HG02970 (cell line): Measurements from ENCODE around the gene LUC7L3.
A peak's percentile ranks its signal among the peaks of the same experiment; 100 is the strongest.
"Not testable (repeated sequence)": the region's sequence is repeated elsewhere in the genome, so short reads cannot be mapped to it uniquely, and the experiment has no call there.

Experiments used
- ATAC-seq: cut with Tn5 transposase; IDR thresholded peaks from one replicate; pipeline ENCODE4 v1.9.1; 2021; ENCODE audit warnings: mild to moderate bottlenecking, moderate library complexity, moderate number of reproducible peaks; ENCODE audit not compliant: unreplicated experiment, low FRiP score

The LUC7L3 gene

GRCh38 chr17:50708050-50709000 is 11.1 kb upstream of the LUC7L3 start:
- peak; percentile 5 for ATAC-seq

GRCh38 chr17:50709053-50709452 is 10.3 kb upstream of the LUC7L3 start:
- not testable (repeated sequence) for ATAC-seq

DNA sequence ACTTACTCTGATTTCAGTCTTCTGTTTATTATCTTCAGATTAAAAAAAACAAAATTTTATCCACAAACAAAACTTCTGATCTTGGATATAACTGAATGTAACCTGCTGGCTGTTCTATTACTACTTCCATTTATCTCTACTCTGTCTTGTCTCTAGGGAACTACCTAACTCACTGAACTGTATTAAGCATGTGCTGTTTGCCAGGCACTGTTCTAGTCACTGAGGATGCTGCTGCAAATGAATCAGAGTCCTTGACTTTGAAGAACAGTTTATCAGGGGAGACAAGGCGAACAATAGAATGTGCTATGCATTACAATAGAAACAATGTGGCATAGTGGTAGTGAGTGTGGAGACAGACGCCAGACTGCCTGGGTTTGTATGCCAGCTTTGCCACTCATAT is 9.4 kb upstream of the LUC7L3 start:
- no peak for ATAC-seq

GRCh38 chr17:50710650-50711049 is 8.8 kb upstream of the LUC7L3 start:
- ATAC-seq: no peak

GRCh38 chr17:50712641-50713040 is 6.8 kb upstream of the LUC7L3 start:
- ATAC-seq: no peak

GRCh38 chr17:50715471-50715870 is 3.9 kb upstream of the LUC7L3 start:
- no peak for ATAC-seq

GRCh38 chr17:50719924-50720794 is 756 bp downstream of the LUC7L3 start:
- ATAC-seq: no peak

DNA sequence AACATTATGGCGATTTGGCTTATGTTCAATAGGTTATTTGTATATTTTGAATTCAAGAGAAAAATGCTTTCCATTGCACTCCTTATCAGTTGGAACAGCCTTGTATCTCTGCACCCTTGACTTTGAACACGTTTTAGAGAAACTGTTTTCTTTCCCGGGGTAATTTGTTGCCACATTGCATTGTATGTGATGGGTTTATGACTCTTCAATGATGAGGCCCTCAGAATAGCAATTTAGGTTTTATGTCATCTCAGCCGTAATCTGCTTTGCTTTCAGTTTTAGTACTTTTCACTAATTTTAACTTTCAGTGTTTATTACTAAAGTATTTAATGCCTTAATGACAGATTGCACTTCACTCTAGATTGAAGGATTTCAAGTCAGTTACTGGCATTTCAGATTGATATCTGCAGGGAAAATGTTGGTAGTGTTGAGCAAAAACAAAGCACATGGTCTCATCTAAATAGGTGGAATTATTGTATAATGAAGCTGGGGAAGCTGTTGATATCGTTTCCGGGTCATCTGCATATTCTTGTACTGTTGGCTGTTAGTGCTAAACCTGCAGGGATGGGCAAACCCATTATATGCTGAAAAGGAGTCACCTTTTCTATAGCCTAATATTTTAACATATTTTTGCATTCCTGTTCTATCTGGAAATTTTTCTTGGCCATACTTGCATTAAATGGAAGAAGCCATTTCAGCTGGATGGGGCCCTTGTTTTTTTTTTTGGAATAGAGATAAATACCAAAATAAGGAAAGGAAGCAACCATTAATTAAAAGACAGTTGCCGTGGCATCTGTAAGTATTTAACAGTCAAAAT is 2.0 kb downstream of the LUC7L3 start:
- no peak for ATAC-seq

DNA sequence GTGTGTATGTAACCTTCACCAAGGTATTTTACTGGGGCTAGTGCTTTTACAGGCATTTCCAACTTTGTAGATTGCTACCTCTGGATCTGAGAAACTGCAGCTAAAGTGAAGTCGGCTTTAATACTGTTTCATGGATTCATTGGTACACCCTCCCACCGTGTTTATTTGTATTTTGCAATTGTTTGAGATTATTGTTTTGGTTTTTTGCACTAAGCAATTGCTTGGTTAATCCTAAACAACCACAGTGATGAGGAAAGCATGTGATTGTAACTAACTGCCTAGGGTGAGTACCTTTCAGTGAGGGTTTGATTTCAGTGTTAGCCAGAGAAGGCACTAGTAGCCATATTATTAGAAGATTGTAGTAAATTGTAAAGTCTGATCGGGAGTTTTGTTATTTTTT is 3.3 kb downstream of the LUC7L3 start:
- ATAC-seq: no peak

DNA sequence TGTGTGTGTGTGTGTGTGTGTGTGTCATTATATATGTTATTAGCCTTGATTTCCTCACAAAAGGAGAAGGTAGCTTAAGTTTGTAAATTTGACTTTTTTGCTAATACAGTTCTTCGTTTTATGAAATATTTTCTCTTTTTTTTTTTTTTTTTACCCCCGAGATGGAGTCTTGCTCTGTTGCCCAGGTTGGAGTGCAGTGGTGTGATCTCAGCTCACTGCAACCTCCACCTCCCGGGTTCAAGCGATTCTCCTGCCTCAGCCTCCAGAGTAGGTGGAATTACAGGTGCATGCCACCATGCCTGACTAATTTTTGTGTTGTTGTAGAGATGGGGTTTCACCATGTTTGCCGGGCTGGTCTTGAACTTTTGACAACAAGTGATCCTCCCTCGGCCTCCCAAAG is 5.2 kb downstream of the LUC7L3 start:
- ATAC-seq: not testable (repeated sequence)

GRCh38 chr17:50725769-50726655 is 6.6 kb downstream of the LUC7L3 start:
- no peak for ATAC-seq

GRCh38 chr17:50728112-50728429 is 8.7 kb downstream of the LUC7L3 start:
- no peak for ATAC-seq

- ATAC-seq: no peak
Observed at GRCh38 chr17:50728881-50729765, 9.7 kb downstream of the LUC7L3 start.

DNA sequence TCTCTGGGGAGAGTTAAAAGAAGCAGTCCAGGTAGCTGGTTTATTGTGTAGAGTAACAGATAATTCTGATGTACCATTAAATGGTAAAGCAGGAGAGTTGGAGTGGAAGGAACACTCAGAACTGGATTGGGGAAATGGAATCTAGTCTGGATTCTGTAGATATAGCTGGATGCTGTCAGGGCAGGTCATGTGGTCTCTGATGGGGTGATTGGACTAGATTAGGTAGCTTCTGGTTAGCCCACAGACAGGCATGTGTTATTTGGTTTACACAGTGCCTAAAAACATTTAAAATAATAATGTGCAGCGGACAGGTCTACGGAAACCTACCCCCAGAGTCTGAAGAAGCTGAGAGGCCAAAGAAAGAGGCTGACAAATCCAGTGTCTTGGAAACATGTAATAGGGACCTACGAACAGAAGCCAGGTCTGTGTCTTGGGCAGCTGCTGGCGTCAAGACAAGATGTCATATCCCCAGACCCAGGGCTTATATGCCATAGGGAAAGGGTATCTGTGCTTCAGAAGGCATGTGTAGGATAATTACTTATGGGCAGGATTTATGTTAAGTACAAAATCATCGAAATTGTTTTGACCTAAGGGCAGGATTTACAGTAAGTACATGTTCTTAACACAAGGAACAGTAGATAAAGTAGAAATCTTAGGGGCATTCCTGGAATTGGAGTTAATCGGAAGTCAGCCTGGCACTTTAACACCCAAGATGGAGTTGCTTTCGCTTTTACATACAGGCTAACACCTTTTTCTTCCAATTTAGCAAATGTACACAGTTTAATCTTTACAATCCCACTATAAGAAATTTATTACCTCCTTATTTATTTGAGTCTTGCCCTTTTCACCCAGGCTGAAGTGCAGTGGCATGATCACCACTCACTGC is 12.4 kb downstream of the LUC7L3 start:
- ATAC-seq: no peak

- ATAC-seq: no peak
Observed at GRCh38 chr17:50735287-50735686, 15.9 kb downstream of the LUC7L3 start.

GRCh38 chr17:50737118-50737698 is 17.8 kb downstream of the LUC7L3 start:
- no peak for ATAC-seq

- ATAC-seq: no peak
Observed at GRCh38 chr17:50739098-50739497, 19.7 kb downstream of the LUC7L3 start.
